MV-4-11 (cell line): ENCODE results near the gene PRDX3.
A peak's percentile ranks its signal among the peaks of the same experiment; 100 is the strongest.

ENCODE experiments used
- DNase-seq: peaks from one replicate; lab custom pipeline; 2025; lab: John Stamatoyannopoulos, UW

Gene PRDX3

DNA sequence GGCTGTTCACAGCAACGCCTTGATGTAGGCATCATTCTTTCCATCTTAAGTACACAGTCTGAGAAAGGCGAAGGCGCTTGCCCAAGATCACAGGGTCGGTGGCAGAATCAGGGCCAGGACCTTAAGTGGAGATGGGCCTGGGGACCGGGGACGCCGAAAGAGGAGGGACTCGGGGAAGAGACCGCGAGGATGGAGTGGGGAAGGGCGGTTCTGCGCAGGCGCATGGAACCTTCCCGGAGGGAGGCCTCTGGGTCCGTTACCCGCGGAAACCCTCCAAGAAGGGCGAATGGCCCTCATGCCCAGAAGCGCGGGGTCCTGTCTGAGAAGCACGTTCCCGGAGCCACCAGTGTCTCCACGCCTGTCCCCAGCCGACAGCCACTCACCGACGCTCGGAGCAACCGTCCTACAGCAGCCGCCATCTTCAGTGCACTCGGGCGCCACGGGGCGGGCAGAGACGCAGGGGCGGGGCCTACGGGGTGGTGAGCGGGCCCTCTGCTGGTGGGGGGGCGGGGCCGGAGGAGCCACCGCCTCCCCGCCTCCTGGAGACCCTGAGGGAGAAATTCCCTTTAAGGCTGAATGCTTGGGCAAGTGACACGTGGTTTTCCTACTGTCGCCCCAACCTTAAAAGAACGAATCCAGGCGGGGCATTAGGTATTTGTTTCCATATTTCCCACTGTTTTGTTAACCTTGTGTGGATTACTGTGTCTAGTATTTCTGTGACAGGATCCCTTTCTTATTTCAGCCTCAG is at the start of gene PRDX3:
TSS of gene PRDX3 (minus strand) at position 441 of the 748 bp plus-strand sequence. CDS start at position 419, 22 bp downstream.
- DNase-seq = peak; percentile 80

DNA sequence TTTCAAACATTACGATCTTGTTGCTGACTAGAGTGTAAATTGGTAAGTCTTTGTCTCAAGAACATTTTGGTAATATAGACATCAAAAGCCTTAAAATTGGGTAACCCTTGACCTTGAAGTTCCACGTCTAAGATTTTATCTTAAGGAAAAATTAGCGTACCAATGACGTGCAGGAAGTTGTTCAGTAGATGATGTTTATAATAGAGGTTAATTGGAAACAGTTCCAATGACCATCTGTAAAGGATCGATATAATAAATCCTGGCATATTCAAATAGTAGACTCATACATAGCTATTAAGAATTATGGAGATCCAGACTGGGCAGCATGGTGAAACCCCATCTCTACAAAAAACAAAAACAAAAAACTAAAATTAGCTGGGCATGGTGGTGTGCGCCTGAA is 49.2 kb upstream of the PRDX3 start:
- no peak for DNase-seq

DNA sequence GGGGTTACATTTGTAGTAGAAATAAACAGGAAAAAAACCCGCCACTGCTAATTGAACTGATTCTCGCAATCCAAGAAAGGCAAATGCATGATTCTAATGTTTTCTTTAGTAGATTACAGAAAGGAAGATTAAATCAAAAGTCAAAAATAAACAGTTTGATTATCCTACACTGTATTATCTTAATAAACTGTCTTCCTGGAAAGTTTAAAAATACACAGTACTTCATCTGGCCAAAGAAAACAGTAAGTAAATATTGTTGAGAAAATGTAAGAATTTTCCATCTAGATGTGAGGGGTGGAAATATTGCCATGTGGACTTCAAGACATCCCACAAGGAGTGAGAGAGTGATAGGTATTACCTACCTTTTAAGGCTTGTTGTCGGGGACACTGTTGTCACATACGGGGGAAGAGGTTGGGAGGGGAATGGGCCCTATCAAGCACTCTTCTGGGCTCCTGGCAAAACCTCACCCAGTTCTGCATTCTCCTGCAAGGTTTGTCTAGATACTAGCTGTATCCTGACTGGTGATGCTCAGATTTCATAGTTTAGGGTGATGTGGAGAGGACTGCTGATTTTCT is 46.6 kb upstream of the PRDX3 start:
- no peak for DNase-seq

DNA sequence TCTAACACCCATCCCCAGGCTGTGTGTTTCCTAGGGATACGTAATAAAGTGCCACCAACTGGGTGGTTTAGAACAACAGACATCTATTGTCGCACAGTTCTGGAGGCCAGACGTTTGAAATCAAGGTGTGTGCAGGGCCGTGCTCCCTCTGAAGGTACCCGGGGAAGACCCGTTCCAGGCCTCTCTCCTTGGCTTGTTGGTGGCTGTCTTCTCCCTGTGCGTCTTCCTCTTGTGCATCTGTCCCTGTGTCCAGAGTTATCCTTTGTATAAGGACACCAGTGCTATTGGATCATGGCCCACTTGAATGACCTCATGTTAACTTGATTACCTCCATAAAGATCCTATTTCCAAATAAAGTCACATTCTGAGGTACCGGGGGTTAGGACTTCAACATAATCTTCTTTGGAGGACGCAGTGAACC is 44.4 kb upstream of the PRDX3 start:
- DNase-seq = no peak

DNA sequence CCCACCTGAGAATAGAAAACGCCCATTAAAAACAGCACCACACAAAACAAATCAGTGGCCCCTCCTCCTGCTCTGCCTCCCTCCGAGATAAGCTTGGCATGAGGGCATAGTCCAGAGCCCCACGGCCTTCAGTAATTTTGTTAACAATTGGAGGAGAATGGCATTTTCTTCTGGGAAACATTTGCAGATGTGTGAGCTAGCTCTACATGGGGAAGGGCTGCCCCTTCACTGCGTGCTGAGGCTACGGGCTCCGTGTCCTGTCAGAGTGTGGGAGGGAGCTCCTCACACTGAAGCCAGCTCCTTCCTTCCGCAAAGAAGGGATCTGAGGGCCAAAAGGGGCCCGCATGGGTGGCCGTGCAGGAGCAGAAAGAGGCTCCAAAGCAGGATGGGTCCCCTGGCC is 43.9 kb upstream of the PRDX3 start:
- DNase-seq = no peak

DNA sequence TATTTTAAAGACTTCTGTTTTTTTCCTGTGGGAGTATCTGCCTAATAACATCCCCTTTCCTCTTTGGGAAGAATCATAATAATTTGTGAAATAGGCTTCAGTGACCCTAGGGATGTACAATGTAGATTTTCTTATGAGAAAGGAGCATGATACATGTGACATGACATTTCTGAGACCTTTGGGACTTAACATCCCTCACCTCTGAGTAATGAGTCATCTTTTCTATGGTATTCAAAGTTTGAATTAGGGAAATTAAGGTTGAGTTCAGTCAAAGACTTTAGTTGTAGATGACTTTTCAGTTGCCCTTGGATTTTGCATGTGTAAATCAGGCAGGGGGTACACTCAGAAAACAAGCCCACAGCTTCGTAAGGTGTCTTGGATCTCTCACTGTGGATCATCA is 43.1 kb upstream of the PRDX3 start:
- no peak for DNase-seq

DNA sequence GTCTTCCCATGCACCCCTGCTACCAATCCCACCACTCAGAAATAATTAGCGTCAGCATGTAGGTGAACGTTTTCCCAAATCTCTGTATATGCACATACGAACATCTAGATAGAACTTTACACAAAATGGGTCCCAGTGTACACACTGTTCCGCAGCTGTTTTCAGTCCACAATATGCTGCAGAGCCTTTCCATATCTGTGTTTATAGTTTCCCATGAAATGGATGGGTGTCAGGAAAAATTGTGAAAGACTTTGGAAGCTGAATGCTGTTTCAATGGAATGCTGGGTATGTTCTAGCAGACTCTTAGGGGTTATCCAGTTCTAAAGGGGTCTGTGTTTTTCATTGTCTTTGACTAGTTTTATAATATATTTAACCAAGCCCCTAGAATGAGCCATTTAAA is 42.6 kb upstream of the PRDX3 start:
- DNase-seq = no peak

DNA sequence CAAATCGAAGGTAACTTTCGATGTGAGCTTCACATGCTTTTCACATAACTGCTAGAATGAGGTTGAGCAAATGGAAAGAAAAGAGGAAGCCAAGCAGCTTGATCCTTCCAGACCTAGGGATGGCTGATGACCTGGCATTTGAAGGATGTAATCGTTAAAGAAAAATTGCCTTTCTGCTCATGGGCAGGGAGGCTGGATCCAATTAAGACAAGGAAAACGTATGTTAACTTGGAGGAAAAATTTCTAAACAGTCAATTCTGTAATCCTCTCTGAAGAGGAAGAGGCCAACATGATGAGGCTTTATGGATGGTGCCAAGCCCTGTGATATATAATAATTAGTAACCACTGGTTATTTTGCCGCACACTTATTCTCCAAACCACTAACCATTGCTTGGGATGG is 41.3 kb upstream of the PRDX3 start:
- DNase-seq = peak; percentile 12

DNA sequence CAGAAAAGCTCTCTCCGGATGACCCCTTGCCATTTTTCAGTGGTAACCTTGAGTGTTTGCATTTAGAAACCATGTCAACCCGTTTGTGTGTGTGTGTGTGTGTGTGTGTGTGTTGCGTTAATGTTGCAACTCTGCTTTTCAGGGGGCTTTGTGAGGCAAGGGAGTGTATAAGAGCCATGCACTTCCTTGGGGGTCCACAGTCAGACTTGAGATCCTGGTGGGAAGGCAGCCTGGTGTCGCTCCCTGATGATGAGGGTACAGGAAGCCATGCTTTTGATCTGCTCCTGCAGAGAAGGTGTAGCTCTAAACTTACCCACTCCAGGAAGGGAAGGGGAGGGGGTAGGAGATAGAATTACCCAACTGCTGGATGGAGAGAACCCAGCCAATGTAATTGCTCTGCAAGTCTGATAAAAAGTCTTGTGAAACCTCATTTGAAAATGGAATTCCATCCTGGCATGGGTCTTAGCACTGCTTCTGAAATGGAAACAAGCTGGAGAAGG is 39.4 kb upstream of the PRDX3 start:
- no peak for DNase-seq

DNA sequence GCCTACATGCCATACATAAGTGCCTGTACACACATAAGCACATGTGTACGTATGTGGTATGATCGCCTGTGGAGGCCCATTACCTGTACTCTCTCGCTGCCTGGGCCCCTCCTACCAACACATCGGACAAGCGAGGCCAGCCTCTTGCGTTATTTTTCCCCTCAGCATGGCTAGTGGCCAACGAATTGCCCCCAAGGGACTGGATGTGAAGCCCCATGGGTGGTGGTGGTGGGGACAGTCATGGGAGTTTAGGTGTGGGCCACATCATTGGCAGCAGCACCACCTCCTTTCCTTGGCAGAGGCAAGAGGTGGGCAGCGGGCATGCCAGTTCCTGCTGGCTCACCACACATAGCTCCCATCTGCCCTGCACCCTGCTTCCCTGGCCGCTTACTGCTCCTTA is 38.8 kb upstream of the PRDX3 start:
- no peak for DNase-seq

DNA sequence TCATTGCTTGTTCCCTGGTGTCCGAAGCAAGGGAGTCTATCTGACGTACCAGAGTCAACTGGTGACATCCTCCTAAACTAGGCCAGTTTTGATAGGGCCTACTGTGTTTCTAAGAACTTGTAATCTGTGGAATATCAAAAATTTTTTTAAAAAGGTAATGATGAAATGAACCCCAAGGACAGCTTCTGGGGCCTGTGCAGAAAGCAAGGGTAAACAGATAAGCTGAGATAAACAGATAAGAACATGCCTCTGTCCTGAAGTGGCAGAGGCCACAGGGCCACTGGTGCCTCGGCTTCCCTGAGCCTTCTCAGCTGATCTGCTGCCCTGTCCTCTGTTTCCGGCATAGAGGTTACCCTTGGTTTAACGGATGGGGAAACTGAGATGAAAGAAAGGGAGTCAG is 37.5 kb upstream of the PRDX3 start:
- no peak for DNase-seq

DNA sequence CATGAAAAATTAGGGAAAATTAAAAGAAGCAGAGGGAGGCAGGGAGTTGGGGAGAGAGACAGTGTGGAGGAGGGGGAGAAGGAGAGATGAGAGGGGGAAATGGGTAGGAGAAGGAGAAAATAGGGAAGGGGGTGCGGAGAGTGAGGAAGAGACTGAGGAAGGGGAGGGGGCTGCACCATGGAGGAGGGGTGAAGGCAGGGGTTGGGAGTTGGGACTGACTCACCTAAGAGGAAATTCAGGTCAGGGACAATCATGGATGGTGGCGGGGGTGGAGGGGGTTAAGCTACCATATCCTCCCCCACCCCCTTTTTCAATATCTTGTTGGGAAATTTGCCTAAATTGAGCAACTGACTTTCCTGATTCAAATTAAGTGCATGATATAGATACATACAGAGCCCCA is 36.8 kb upstream of the PRDX3 start:
- DNase-seq = no peak

DNA sequence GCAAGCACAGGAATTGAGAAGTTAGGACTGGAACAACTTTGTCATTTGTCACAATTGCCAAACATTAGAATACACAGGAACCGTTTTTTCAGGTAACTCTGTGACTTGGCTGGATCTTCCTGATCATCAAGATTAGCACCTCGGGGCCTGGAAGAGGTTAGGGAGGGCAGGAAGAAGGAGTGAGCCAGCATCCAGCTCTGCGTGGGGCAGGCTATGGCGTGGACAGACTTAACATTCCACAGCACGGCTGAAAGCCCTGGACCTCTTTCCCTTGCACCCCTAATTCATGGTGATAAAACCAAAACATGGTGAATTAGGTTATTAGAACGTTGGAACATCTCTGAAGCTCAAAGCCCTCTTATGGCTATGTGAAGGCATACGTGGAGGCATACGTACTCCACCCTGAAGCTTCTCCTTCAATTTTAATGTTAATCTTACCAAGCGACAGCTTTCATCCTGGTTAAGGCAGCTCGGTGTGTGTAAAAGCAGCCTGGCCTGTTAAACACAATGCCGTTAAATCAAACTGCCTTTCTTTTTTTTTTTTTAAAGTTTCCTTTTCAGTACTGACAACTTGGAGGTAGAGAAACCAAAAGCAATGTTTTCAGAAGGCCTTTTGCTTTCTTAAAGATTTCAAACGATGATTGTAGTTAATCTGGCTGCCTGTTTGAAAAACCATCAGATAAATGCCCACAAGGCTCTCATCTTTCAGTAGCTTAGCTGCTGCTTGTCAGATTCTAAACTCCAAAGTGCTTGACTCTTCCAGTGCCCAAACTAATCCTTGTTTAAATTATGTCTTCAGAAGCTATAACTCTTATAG is 33.2 kb upstream of the PRDX3 start:
- no peak for DNase-seq

DNA sequence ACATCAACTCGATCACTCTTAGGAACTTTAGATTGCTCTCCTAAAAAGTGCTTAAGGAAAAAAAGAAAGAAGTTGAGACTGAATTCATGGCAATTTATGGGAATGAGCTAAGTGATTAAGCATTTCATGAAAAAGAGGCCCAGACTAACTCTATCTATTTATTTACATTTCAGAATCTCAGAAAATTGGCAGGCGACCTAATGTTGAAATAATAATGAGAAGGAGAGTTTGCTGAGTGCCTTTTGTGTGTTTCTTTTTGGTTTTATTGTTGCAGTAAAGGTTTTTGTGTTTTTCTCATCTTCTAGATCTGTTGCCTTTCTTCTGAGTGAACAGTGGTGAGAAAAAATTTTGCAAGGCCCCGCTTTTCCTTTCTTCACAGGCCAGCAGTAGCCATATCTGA is 32.6 kb upstream of the PRDX3 start:
- no peak for DNase-seq

DNA sequence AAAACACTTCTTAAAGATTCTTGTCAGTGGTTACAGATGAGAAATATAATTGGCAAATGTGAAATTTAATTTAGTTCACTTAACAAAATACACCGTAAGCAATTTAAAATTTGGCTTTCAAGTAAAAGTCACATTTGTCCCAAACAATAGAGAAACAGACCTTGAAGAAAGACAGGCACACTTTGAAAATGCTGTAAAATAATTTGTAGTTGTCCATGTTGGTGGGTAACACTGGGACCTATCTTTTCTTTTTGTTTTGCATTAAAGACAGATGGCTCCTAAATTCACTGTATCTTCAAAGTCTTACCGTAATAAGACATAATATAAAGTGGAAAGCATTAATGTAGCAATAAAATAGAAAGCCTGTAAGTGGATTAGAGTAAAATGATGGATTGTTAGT is 32.0 kb upstream of the PRDX3 start:
- DNase-seq = no peak

DNA sequence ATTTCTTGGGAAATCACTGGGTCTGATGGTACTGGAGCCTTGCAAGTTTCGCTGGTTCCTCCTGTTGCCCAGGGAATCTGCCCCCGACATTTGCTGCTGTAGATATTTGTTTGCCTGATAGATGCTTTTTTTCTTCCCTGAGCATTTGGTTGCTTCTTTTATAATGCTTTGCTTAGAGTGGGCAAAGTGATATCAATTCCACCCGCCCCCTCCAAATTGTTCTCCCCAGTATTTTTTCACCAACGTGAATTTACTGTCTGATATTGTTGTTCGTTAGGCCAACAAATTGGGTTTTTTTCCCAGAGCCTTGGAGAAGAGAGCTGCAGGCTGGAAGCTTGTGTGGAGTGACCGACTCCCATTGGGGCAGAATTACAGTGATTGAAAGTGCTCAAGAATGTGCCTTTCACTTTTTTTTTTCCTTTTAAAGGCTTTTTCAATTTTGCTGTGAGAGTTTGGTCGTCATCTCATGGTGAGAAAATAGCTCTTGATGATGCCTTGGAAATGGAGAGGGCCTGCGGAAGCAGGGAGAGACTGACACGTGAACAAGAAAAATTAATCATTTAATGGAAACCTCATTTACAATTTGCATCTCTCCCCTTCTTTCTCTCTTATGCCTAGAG is 31.2 kb upstream of the PRDX3 start:
- no peak for DNase-seq

DNA sequence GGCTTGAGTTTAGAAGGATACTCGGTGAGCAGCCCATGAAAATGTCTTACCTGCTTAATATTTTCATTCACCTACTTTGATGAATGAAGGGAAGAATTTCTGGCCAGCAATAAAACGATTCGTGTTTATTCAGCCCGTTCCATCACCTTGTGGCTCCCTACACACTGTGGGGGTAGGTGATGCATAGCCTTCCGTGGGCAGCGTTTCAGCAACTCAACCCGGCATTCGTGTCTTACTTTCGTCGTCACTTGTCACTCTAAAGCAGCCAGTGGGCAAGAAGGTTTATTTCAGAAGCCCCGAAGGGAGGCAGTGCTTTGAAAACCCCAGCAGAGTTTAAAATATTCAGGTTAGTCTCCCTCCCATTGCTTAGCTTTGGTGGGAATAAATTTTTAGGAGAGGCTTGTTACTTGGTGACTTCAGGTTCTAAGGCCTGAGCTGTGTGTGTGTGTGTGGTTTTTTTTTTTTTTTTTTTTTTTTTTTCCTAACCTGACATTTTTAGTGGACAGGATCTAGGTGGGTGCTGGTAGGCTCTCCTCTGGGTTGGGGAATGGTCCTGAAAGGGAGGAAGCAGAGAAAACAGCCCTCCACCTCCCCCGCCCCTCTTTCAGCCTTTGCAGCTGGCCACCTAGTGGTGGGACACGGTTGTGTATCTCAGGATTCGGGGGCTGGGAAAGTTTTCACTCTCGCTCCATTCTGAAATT is 30.6 kb upstream of the PRDX3 start:
- peak; percentile 21 for DNase-seq

DNA sequence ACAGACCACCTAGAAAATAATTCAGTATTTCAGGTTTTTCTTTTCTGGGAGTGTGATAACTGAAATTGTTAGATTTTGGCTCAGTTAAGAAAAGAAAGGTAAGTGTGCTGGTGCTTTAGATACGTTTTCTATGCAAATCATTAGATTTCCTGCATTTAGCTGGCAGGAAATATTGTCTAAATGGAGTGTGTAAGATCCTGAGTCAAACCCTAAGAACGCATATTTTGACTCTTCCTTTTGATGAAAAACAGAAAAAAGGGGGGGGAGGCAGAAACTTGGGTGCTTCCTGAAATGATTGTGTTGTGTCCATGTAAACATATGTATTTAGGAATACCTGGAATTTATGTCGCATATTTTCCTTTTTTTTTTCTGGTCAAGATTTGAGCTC is 29.9 kb upstream of the PRDX3 start:
- no peak for DNase-seq

DNA sequence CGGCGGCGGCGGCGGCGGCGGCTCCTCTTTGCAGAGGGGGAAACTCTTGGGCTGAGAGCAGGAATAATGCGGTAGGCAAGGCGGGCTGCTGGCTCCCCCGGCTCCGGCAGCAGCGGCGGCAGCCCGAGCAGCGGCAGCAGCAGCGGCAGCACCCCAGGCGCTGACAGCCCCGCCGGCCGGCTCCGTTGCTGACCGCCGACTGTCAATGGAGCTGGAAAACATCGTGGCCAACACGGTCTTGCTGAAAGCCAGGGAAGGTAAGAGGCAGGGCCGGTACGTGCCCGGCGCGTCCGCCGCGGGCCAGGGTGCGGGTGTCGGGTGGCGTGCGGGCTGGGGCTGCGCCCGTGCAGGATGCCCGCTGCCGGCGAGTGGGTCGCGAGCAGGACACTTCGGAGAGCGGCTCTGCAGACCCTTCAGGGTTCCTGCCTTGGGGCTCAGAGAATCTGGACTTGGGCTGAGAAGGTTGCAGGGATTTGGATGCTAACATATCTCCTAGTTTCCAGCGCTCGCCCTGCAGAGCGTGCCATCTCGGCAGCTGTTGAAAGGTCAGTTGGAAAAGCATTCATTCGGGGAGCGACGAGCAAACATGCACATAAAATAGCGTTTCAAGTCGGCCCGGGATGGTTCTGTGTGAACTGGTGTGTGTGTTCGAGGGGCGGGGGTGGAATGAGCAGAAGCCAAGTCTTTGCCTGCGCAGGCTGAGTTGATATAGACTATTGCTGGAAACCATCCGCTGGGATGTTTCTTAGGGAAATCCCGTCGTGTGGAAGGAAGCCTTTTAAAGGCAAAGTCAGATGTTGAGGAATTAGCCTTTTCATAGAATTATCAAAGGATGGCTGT is 29.3 kb upstream of the PRDX3 start:
- no peak for DNase-seq

DNA sequence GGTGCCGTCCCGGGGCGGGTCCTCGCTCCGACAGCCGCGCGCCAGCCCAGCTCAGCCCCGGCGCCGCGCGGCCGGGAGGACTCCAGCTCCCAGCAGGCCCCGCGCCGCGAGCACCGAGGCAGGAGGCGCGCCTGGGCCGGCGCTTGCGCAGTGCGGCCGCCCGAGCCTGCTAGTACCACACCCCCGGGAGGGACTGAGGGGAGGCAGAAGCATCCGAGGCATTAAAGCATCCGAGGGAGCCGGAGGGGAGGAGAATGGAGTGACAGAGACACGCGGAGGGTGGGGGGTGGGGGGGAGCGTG is 28.7 kb upstream of the PRDX3 start, which contains the start of gene GRK5:
TSS of gene GRK5 (plus strand) at position 206 of the 301 bp plus-strand sequence. CDS start 347 bp downstream, outside the sequence.
- peak; percentile 85 for DNase-seq
